HTERT RPE-1 (cell line): ENCODE data around the gene LIPT1.
"Not testable (repeated sequence)": the region's sequence is repeated elsewhere in the genome, so short reads cannot be mapped to it uniquely, and the experiment has no call there.

Experiments used
- in situ Hi-C: fragments of 300-500 bp; cut with MboI; formaldehyde crosslinking; loops from 4 replicates; pipeline ENCODE4 v1.14.3; 2020; ENCODE audit warnings: low sequenced_read_pairs

Gene LIPT1

DNA sequence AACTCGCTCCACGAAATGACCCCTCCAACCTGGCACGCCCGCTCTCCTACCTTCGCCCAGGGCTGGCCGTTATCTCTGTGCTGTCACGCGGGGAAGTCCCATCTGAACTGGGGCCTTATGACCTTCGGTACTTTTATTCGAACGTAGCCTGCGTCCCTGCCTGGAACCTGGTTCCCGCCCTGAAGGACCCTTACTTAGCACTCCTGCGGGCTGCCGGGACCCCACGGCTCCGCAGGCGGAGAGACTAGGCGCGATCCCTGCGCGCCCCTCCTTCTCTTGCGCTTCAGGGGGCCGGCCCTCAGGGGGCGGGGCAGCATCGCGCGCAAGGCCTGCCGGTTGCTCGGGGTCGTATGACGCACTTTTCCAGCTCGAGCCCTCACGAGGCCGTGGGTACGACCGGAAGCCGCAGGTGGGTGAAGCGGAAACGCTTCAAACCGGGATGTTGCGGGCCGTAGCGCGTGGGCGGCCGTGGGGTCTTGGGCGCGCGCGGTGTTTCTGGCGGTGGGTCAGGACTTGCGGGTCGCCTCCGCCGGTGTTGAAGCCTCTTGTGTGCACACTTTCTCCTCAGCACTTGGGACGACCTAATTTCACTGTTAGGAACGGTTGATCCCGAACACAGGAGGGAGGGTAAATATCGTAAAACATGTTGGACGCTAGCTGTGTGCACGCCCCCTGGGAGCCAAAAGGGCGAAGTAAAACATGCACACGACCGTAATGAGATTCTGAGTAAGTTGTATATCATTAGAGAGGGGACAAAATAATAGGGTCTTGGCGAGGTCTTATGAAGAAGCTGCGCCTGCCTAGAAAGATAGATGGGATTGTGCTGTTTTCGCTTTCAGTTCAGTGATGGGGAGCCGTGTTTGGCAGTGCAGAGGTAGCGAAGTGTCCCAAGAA lies at the start of gene LIPT1, which contains the start of gene TSGA10:
Gene LIPT1, plus strand, starts transcription at position 325 of the 894 bp plus-strand sequence. CDS start 6,991 bp downstream, outside the sequence.
Gene TSGA10, minus strand, starts transcription at position 300 of the 894 bp plus-strand sequence. CDS start 45,503 bp downstream, outside the sequence.
- in situ Hi-C loops = no loop called here

GRCh38 chr2:99106913-99107312 lies 47.9 kb upstream of the LIPT1 start:
- in situ Hi-C loops = no loop called here

DNA sequence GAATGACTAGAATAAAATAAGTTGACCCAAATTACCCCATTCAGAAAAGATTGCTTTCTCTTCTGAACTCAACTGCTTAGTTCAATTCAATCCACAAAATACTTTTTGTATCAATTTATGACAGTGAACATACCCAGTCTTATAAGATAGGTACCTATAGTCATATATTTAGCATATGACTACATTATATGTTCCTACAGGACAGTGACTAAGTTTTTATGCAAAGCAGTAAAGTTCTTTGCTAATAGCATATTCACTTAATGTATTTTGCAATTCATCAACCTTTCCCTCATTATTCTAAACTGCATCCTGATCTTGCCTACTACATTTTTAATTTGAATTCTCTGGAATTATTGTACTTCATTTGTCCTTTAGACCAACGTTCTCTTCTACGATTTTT lies 43.5 kb upstream of the LIPT1 start:
- in situ Hi-C loops = no loop called here

GRCh38 chr2:99111945-99112344 lies 42.8 kb upstream of the LIPT1 start:
- in situ Hi-C loops = no loop called here

DNA sequence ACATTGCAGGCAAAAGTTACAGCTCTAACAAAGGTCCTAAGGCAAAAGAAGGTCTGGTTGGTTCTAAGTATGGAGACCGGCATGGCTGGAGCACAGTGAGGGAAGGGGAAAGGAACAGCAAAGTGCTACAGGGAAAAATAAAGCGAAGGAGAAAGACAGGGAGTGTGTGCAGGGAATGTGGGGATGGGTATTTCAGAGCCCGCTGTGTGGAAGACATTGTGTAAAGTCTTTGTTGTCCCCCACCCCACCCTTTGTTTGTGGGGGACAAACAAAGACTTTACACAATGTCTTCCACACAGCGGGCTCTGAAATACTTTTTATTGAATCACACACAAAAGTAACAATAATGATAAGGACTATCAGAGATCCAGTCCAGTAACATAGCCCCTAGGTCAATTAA lies 42.1 kb upstream of the LIPT1 start:
- in situ Hi-C loops = no loop called here

DNA sequence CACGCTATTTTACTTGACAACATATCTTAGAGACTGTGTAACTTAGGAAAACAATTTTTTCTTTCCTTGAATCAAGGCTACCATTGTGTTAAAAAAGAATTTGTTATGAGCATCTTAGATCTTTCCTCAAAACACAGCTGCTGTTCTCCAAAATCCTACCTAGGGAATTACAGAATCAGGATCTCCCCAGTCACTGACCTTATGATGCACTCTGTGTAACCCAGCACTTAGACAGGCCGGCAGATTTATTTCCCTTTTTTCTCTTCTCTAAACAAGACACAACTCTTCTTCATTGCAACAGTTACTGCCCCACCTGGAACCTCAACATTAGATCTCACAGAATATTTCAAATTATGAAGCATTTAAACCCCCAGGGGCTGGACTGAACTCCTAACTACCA lies 26.8 kb upstream of the LIPT1 start:
- in situ Hi-C loops = no loop called here

GRCh38 chr2:99135044-99135556 lies 19.7 kb upstream of the LIPT1 start:
- in situ Hi-C loops = not testable (repeated sequence)

DNA sequence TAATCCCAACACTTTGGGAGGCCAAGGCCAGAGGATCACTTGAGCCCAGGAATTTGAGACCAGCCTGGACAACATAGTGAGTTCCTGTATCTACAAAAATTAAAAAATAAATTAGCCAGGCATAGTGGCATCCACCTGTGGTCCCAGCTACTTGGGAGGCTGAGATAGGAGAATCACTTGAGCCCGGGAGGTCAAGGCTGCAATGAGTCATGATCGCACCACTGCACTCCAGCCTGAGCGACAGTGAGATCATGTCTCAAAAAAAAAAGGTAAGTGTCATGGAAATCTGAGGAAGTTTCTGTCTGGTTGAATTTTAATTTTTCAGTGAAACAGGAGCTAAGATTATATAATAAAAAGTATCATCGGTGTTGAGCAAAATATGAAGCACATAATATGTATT lies 15.8 kb upstream of the LIPT1 start:
- in situ Hi-C loops = no loop called here

GRCh38 chr2:99140056-99140859 lies 14.5 kb upstream of the LIPT1 start:
- in situ Hi-C loops = no loop called here

- in situ Hi-C loops = no loop called here
These were observed 14.0 kb upstream of the LIPT1 start for GRCh38 chr2:99140860-99141109.

GRCh38 chr2:99141110-99142108 lies 13.4 kb upstream of the LIPT1 start, which contains the start of gene C2orf15:
C2orf15 (plus strand) TSS chr2:99141707; CDS start chr2:99150559, 8,852 bp downstream.
- in situ Hi-C loops = no loop called here

DNA sequence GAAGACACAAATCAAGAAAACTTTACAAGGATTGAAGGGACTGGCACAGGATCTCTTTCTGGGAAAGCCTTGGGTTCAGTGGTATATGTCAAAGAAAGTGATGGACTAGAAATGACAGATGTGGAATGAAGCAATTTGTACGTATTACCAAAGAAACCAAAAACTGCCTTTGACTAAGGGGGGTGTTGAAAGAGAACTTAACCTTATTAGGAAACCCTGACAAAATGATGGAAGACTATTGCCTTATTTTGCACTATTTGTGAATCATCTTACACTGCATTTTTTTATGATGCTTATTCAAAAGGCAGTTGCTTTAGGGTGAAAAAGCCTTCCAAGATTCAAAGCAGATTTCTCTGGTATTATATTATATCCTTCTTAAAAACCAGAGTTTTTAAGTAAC lies 4.1 kb upstream of the LIPT1 start:
- in situ Hi-C loops = no loop called here

GRCh38 chr2:99152199-99152895 lies 2.4 kb upstream of the LIPT1 start:
- in situ Hi-C loops = no loop called here

- in situ Hi-C loops = no loop called here
These were observed 704 bp upstream of the LIPT1 start for GRCh38 chr2:99153921-99154604.

DNA sequence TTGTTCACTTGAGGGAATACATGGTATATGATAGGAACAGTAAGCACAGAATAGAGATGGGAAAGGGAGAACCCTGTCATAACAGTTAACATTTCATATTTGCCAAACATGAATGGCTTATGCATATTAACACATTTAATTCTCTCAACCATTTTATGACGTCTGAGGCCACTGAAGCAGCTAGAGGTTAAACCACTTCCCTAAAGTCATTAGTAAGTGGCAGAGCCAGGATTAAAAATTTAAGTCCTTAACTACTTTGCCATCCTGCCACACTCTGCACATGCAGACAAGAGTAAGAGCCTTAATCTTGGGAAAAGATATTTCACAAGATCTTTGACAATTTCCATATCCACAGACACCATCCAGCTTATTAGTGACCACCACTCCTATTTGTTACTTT lies 2.1 kb downstream of the LIPT1 start:
- in situ Hi-C loops = no loop called here

GRCh38 chr2:99158599-99158998 lies 3.8 kb downstream of the LIPT1 start:
- in situ Hi-C loops = no loop called here

DNA sequence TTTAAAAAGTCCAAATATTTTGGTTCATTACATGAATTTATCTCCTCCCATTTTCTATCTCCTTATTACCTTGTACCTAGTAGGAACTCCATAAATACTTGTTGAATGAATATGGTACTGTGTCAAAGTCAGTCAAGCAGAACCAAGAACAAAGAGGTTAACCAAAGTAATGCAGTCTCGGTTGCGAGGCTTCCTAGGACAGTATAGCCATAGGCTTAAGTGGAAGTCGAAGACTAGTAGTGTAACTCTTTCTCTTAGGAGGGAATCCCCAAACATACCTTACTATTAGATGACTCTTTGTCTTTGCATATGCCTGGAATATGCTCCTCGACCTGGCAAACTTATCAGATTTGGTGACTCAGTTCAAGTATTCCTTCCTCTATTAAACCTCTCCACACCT lies 4.8 kb downstream of the LIPT1 start:
- in situ Hi-C loops = no loop called here

DNA sequence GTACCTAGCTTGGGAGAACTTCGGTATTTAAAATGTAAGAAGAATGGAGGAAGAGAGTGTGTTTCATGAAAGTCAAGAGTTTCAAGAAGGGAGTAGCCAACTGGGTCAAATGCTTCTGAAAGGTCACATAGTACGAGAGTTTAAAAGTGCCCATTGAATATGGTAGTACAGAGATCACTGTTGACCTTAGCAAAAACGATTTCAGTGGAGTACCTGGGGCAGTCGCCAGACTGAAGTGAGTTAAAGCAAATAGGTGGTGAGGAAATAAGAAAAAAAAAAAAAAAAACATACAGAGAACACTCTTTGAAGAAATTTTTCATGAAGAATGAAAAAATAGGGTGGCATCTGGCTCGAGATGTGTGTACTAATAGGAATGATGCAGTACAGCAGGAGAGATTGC lies 11.5 kb downstream of the LIPT1 start:
- in situ Hi-C loops = no loop called here

GRCh38 chr2:99169534-99169933 lies 14.8 kb downstream of the LIPT1 start:
- in situ Hi-C loops = no loop called here
